ENCODE measurements around the gene DDX47.
"Not testable (repeated sequence)": the region's sequence is repeated elsewhere in the genome, so short reads cannot be mapped to it uniquely, and the experiment has no call there.

DDX47 gene

DNA sequence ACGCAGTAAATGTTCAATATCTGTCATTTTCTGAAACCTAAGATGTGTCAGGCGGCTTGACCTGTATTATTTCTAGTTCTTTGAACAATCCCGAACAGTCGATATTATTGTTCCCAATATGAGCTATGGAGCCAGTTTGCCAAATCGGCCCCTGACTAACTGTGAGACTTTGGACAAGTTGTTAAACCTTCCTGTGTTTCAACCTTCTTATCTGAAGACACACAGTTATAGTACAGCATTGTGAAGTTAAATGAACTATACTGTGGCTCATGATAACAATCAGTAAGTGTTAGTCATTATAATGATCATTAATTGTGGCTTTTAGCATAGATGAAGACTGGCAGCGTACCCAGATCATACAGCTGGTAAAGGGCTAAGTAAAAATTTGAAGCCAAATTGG, 23.4 kb downstream of the DDX47 start:
- Mint-ChIP-seq H3K4me1 (peaks cover 25% of the 10 kb centered on the region), H3K36me3 (peaks cover 19% of the 10 kb centered on the region), H3K27ac (no peak overlapping the region), H3K9me3 (no peaks in the 10 kb centered on the region), H3K4me3 (no peak overlapping the region), H3K27me3 (no peaks in the 10 kb centered on the region)

DNA sequence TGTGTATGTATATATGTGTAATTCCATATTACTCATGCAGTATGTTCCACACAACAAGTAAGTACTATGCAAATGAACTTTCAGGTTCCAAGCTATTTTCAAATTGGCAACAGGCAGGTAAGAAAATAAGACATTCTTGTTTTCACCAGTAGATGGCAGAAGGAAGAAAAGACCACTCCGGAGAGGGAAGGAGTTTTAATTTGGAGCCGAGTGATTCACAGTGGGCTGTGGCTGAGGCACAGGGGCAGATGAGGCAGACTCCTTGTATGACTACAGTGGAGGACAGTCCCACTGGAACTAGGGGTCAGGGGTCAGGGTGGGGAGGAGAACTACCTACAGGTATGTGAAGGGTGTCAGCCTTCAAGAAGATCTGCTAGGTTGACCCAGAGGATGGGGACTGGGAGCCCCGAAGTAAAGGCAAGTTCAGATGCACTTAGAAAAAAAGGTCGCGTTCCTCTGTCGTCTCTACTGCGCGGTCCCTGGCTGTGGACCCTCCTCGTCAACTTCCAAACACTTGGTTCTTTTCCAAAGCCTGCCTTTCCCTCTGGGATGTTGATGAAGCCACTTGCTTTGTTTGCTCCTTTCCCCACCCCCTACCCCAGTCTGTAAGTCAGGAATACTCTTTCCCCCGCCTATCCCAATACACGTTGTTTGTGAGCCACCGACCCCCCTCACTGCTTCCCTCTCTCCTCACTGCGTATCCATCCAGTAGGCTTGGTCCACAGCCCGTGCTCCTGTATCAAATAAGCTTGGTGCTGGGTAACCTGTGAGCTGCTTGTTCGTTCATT, 24.1 kb downstream of the DDX47 start:
- Mint-ChIP-seq H3K4me3 (peak overlapping the region; percentile 27), H3K9me3 (no peaks in the 10 kb centered on the region), H3K27me3 (no peaks in the 10 kb centered on the region), H3K27ac (peak overlapping the region; percentile 24), H3K36me3 (peaks cover 16% of the 10 kb centered on the region), H3K4me1 (peaks cover 25% of the 10 kb centered on the region)

DNA sequence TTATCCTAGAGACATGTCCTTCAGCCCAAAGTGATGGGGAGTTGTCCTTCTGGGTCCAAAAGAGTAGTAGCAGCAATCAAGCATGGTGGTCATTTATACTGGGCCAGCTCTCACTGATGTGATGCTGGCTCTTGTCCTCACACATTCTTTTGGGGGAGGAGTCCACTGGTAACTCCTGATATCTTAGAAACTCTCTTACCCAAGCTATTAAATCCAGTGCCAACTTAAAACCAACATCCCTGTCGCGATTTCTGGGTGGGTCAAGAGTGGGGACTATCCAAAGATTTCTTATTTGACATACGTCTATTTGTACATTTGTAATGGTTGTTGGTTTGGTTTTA, 24.6 kb downstream of the DDX47 start:
- Mint-ChIP-seq H3K9me3 (no peaks in the 10 kb centered on the region), H3K27ac (peak overlapping the region; percentile 12), H3K27me3 (no peaks in the 10 kb centered on the region), H3K36me3 (peaks cover 10% of the 10 kb centered on the region), H3K4me1 (peaks cover 29% of the 10 kb centered on the region), H3K4me3 (peak overlapping the region; percentile 27)

- peaks cover 29% of the 10 kb centered on the region for H3K4me1 Mint-ChIP-seq
- H3K9me3 Mint-ChIP-seq: no peaks in the 10 kb centered on the region
- H3K27me3 Mint-ChIP-seq: no peaks in the 10 kb centered on the region
- no peak overlapping the region for H3K4me3 Mint-ChIP-seq
- peak overlapping the region; percentile 76 for H3K27ac Mint-ChIP-seq
- H3K36me3 Mint-ChIP-seq: peaks cover 1% of the 10 kb centered on the region
Measured at GRCh38 chr12:12839003-12839395, 25.9 kb downstream of the DDX47 start.

DNA sequence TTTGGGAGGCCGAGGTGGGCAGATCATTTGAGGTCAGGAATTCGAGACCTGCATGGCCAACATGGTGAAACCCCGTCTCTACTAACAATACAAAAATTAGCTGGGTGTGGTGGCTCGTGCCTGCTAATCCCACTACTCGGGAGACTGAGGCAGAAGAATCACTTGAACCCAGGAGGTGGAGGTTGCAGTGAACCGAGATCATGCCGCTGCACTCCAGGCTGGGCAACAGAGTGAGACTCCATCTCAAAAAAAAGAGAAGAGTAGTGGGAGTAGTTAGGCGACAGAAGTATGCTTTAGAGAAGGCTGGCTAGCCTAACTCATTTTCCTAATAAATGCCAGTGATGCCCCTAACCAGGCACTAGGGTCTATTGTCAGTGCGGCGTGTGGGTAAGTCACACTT, 26.3 kb downstream of the DDX47 start:
- Mint-ChIP-seq H3K27ac (peak overlapping the region; percentile 1), H3K4me1 (peaks cover 29% of the 10 kb centered on the region)
- not testable (repeated sequence) for H3K9me3 Mint-ChIP-seq, H3K27me3 Mint-ChIP-seq, H3K4me3 Mint-ChIP-seq, H3K36me3 Mint-ChIP-seq

- Mint-ChIP-seq H3K36me3 (peaks cover 1% of the 10 kb centered on the region), H3K27ac (peak overlapping the region; percentile 1), H3K4me1 (peaks cover 29% of the 10 kb centered on the region), H3K4me3 (no peak overlapping the region), H3K9me3 (no peaks in the 10 kb centered on the region), H3K27me3 (no peaks in the 10 kb centered on the region)
Measured at GRCh38 chr12:12839873-12840579, 26.9 kb downstream of the DDX47 start.

DNA sequence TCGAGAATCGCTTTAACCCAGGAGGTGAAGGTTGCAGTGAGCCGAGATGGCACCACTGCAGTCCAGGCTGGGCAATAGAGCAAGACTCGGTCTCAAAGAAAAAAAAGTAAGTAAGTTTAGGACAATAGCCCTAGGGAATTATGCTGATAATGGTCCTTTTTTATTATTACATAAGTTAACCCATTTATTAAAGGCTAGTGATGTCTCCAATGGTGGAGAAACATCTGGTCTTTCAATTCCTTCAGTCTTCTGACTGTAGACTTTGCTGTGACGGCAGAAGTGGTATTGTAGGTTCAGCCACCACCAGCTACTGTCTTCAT, 27.4 kb downstream of the DDX47 start:
- H3K27me3 Mint-ChIP-seq: no peaks in the 10 kb centered on the region
- no peak overlapping the region for H3K27ac Mint-ChIP-seq
- no peak overlapping the region for H3K4me3 Mint-ChIP-seq
- H3K36me3 Mint-ChIP-seq: peaks cover 1% of the 10 kb centered on the region
- H3K9me3 Mint-ChIP-seq: no peaks in the 10 kb centered on the region
- H3K4me1 Mint-ChIP-seq: peaks cover 33% of the 10 kb centered on the region

DNA sequence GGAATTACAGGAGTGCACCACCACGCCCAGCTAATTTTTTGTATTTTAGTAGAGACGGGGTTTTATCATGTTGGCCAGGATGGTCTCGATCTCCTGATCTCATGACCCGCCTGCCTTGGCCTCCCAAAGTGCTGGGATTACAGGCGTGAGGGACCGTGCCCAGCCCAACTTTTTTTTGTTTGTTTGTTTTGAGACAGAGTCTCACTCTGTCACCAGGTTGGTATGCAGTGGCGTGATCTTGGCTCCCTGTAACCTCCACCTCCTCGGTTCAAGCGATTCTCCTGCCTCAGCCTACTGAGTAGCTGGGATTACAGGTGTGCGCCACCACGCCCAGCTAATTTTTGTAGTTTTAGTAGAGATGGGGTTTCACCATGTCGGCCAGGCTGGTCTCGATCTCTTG, 28.3 kb downstream of the DDX47 start:
- H3K36me3 Mint-ChIP-seq, H3K27ac Mint-ChIP-seq: not testable (repeated sequence)

DNA sequence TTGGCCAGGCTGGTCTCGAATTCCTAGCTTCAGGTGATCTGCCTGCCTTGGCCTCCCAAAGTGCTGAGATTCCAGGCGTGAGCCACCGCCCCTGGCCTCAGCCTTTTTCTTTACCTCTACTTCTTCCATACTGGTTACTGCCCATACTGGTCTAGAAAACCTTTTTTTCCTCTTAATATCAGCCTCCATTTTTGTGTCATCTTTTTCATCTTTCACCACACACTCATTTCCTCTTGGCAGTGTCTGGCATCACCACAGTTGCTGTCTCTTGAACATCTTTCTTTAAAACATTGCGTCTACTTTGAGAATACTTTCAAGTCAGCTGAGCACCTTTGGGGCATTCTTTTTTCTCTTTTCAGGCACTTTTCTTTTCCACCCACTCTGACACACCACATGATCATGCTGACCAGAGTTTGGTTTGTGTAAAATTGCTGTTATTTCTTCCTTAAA, 32.7 kb downstream of the DDX47 start:
- no peak overlapping the region for H3K4me3 Mint-ChIP-seq
- H3K9me3 Mint-ChIP-seq: peaks cover under 1% of the 10 kb centered on the region
- H3K27me3 Mint-ChIP-seq: no peaks in the 10 kb centered on the region
- peak overlapping the region; percentile 12 for H3K27ac Mint-ChIP-seq
- peaks cover 5% of the 10 kb centered on the region for H3K36me3 Mint-ChIP-seq
- peaks cover 36% of the 10 kb centered on the region for H3K4me1 Mint-ChIP-seq

More for the DNA sequence above, 28.3 kb downstream of the DDX47 start:
- not testable (repeated sequence) for H3K9me3 Mint-ChIP-seq, H3K4me3 Mint-ChIP-seq, H3K27me3 Mint-ChIP-seq
- H3K4me1 Mint-ChIP-seq: peaks cover 42% of the 10 kb centered on the region

- H3K9me3 Mint-ChIP-seq, H3K36me3 Mint-ChIP-seq, H3K27me3 Mint-ChIP-seq: not testable (repeated sequence)
- H3K4me3 Mint-ChIP-seq: peak overlapping the region; percentile 30
- peaks cover 36% of the 10 kb centered on the region for H3K4me1 Mint-ChIP-seq
- H3K27ac Mint-ChIP-seq: peak overlapping the region; percentile 75
Measured at GRCh38 chr12:12846780-12847179, 33.6 kb downstream of the DDX47 start.

DNA sequence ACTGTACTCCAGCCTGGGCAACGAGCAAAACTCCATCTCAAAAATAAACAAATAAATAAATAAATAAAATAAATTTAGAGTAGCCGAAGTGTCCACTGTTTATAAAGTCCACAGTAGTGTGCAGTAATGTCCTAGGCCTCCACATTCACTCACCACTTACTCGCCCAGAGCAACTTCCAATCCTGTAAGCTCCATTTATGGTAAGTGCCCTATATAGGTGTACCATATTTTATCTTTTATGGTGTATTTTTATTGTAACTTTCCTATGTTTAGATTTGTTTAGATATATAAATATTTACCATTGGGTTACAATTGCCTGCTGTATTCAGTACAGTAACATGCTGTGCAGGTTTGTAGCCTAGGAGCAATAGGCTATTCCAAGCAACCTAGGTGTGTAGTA, 40.3 kb downstream of the DDX47 start:
- H3K27me3 Mint-ChIP-seq: no peaks in the 10 kb centered on the region
- H3K9me3 Mint-ChIP-seq: peaks cover 14% of the 10 kb centered on the region
- no peak overlapping the region for H3K4me3 Mint-ChIP-seq
- no peak overlapping the region for H3K27ac Mint-ChIP-seq
- H3K36me3 Mint-ChIP-seq: peaks cover 13% of the 10 kb centered on the region
- peaks cover 7% of the 10 kb centered on the region for H3K4me1 Mint-ChIP-seq

DNA sequence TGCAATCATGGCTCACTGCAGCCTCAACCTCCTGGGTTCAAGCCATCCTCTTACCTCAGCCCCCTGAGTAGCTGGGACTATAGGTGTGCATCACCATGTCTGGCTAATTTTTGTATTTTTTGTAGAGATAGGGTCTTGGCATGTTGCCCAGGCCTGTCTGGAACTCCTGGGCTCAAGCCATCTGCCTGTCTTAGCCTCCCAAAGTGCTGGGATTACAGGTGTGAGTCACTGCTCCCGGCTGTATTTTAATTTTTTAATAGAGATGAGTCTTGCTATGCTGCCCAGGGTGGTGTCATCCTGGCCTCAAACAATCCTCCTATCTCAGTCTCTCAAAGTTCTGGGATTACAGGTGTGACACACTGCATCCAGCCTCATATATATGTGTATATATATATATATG, 46.5 kb downstream of the DDX47 start:
- Mint-ChIP-seq H3K36me3 (peaks cover 10% of the 10 kb centered on the region), H3K4me3 (no peak overlapping the region), H3K9me3 (no peaks in the 10 kb centered on the region), H3K27me3 (no peaks in the 10 kb centered on the region), H3K4me1 (no peaks in the 10 kb centered on the region), H3K27ac (no peak overlapping the region)

GRCh38 chr12:12864243-12864642, 51.1 kb downstream of the DDX47 start:
- Mint-ChIP-seq H3K27me3 (no peaks in the 10 kb centered on the region), H3K4me3 (no peak overlapping the region), H3K4me1 (no peaks in the 10 kb centered on the region), H3K9me3 (no peaks in the 10 kb centered on the region), H3K27ac (no peak overlapping the region), H3K36me3 (peaks cover 10% of the 10 kb centered on the region)

DNA sequence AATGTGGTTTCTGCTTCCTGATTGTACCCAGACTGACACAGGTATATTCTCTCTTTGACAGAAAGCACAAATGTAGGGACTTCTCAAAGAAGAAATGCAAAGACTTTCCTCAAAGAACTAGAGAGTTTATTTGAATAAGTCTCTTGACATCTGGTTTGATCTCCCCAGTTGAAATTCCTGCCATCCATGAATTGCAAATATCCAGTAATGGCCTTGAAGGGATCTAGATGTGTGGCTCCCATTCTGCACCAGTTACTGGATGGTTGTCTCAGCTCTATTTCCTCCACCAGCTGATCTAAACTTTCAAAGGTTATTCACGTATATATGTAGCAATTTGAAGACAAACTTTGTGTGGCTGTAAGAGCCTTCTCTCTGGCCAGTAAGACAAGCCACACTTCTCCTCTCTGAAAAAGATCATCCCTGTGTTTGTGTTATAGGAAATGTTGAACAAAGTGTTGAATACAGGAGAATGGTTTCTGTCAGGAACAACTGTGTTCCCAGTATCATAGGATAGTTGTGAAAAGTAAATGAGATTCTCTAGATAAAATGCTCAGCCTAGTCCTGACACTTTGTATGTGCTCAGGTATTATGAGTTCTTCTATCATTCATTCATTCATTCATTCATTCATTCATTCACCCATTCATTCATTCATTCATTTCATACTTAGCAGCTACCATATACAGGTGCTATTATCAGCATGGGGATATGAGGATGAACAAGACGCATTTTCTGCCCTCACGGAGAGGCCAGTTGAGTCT, 55.5 kb downstream of the DDX47 start:
- Mint-ChIP-seq H3K9me3 (no peaks in the 10 kb centered on the region), H3K36me3 (peaks cover 6% of the 10 kb centered on the region), H3K27me3 (no peaks in the 10 kb centered on the region), H3K4me3 (no peak overlapping the region), H3K27ac (no peak overlapping the region), H3K4me1 (no peaks in the 10 kb centered on the region)

DNA sequence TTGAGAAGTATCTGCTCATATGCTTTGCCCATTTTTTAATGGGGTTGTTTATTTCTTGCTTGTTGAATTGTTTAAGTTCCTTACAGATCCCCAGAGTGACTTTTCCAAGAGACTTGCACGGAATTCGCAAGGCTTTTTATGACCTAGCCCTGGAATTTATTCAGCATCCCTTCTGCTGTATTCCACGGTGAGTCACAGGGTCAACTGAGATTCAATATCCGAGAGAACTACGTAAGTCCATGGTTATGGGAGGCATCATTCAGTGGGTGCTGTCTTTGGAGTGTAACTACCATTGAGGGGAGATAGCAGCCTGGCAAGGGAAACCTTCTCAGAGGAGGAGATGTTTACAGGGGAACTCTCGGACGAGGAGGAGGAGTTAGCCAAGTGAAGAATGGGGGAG, 57.3 kb downstream of the DDX47 start:
- Mint-ChIP-seq H3K4me3 (no peak overlapping the region), H3K9me3 (no peaks in the 10 kb centered on the region), H3K27ac (no peak overlapping the region), H3K4me1 (no peaks in the 10 kb centered on the region), H3K27me3 (no peaks in the 10 kb centered on the region), H3K36me3 (peaks cover 2% of the 10 kb centered on the region)

DNA sequence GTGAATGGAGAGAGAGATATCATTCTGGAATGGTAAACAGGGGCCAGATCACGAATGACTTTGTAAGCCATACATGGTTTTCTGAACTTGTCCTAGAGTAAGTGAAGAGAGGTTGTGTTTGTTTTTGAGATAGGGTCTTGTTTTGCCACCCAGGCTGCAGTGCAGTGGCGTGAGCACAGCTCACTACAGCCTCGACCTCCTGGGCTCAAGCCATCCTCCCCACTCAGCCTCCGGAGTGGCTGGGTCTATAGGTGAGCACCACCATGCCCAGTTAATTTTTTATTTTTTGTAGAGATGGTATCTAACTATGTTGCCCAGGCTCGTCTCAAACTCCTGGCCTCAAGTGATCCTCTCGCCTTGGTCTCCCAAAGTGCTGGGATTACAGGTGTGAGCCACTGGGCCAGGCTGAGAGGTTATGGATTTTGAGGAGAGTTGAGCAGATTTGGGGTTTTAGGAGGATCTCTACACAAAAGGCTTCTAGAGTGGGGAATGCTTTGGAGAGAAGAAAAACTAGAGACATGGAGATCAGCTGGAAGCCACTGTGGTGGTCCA, 58.5 kb downstream of the DDX47 start:
- Mint-ChIP-seq H3K4me1 (no peaks in the 10 kb centered on the region), H3K27me3 (no peaks in the 10 kb centered on the region), H3K9me3 (no peaks in the 10 kb centered on the region), H3K36me3 (peaks cover under 1% of the 10 kb centered on the region), H3K27ac (no peak overlapping the region), H3K4me3 (no peak overlapping the region)

All from activated naive CD4-positive, alpha-beta T cell treated with anti-CD3 and anti-CD28 coated beads, Interleukin-2, amount 50 U/mL, for 24 hours (primary cell).